GM21447 (cell line): ENCODE measurements around the gene ZSWIM7.

Source experiments
- ATAC-seq: cut with Tn5 transposase; IDR thresholded peaks from one replicate; pipeline ENCODE4 v1.9.1; 2021; ENCODE audit not compliant: unreplicated experiment

The ZSWIM7 gene

GRCh38 chr17:15935891-15936290 is 63.6 kb downstream of the ZSWIM7 start:
- ATAC-seq: no peak

- ATAC-seq: no peak
Measured at GRCh38 chr17:15934866-15935265, 64.6 kb downstream of the ZSWIM7 start.

- ATAC-seq: no peak
Measured at GRCh38 chr17:15931394-15931793, 68.1 kb downstream of the ZSWIM7 start.

DNA sequence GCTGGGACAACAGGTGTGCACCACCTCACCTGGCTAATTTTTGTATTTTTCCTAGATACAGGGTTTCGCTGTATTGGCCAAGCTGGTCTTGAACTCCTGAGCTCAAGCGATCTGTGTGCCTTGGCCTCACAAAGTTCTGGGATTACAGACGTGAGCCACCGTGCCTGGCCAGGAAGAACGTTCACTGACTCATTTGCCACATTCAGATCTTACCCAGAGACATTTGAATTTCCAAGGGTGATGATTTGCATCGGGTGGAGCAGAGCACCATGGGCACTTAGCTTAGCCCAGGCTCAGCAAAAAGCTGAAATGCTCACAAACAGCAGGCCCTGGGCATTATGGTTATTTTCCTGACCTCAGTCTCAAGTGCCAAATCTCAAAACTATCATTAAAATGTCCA is 69.1 kb downstream of the ZSWIM7 start:
- no peak for ATAC-seq

DNA sequence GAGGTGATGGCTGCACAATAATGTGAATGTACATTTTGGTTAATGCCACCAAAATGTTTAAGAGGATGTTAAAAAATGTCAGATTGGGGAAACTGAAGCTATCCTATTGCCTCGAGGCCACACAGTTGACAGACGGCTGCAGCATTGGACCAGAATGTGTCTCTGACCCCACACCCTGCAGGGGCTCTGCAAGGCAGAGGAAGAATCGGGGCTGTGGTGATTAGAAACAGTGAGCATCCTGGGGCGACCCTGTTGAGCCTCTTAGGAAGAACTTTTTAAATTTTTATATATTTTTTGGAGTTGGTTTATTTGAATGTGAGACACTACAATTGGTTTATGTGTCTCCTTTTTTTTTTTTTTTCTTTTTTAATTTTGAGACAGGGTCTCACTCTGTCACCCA is 69.6 kb downstream of the ZSWIM7 start:
- no peak for ATAC-seq

DNA sequence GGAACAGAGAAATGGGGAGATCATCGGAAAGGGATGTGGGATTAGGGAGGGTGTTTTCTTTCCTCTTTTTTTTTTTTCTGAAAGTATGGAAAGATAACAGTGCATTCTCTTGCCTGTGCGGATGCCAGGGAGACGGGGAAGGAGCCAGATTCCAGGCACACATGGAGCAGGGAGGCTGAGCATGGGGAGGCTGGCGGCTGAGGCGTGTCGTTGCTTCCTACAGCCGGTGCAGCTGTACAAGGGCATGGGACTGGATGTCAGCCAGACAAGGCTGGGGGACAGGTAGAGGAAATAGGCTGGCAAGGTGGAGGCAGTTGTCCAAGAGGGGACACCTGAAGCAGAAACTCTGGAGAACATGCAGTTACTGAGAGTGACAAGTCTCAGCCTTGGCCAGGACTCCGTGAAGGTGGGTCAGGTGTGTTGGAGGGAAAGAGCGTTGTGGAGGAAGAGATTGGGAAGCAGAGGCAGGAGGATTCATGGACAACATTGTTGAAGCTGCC is 71.2 kb downstream of the ZSWIM7 start:
- ATAC-seq: no peak
